WTC11 (cell line): ENCODE data around the gene MSH2.

Experiments
- EMX1 ChIP-seq: fragments of 250-450 bp; sonication (Bioruptor Pico); IDR thresholded peaks from 2 replicates; pipeline ENCODE4 v1.8.0; 2021; ENCODE audit warnings: mild to moderate bottlenecking
- TF ChIP-seq, protein P1 (sequence below): sonication (generic); formaldehyde crosslinking; IDR thresholded peaks from 2 replicates; pipeline ENCODE4 v1.8.0; 2022; ENCODE audit warnings: mild to moderate bottlenecking, missing genetic modification reagents
- TF ChIP-seq, protein P2 (sequence below): fragments of 200-600 bp; IDR thresholded peaks from 2 replicates; pipeline ENCODE4 v1.8.0; 2022; ENCODE audit warnings: antibody characterized with exemption

DNA sequence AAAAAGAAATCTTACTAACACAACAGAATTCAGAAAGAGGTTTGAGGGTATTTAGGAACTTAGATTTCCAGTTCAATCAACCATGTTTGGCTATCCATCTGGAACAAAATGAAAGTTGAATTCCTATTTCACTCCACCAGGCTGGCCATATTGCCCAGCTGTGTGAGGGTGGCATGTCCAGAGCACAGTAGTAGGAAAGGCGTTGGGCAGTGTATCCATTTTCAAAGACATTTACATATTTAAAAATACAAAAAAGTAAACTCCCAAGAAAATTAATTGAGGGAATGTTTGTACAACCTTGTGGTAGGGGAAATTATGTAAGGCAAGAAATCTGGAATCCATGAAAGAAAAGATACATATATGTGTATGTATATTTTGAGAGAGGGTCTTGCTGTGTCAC lies 21.5 kb upstream of the MSH2 start:
- TF ChIP-seq, protein P1, sequence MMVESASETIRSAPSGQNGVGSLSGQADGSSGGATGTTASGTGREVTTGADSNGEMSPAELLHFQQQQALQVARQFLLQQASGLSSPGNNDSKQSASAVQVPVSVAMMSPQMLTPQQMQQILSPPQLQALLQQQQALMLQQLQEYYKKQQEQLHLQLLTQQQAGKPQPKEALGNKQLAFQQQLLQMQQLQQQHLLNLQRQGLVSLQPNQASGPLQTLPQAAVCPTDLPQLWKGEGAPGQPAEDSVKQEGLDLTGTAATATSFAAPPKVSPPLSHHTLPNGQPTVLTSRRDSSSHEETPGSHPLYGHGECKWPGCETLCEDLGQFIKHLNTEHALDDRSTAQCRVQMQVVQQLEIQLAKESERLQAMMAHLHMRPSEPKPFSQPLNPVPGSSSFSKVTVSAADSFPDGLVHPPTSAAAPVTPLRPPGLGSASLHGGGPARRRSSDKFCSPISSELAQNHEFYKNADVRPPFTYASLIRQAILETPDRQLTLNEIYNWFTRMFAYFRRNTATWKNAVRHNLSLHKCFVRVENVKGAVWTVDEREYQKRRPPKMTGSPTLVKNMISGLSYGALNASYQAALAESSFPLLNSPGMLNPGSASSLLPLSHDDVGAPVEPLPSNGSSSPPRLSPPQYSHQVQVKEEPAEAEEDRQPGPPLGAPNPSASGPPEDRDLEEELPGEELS (CRISPR knock-in tag), result no peak
- no peak for TF ChIP-seq EMX1
- TF ChIP-seq, protein P2, sequence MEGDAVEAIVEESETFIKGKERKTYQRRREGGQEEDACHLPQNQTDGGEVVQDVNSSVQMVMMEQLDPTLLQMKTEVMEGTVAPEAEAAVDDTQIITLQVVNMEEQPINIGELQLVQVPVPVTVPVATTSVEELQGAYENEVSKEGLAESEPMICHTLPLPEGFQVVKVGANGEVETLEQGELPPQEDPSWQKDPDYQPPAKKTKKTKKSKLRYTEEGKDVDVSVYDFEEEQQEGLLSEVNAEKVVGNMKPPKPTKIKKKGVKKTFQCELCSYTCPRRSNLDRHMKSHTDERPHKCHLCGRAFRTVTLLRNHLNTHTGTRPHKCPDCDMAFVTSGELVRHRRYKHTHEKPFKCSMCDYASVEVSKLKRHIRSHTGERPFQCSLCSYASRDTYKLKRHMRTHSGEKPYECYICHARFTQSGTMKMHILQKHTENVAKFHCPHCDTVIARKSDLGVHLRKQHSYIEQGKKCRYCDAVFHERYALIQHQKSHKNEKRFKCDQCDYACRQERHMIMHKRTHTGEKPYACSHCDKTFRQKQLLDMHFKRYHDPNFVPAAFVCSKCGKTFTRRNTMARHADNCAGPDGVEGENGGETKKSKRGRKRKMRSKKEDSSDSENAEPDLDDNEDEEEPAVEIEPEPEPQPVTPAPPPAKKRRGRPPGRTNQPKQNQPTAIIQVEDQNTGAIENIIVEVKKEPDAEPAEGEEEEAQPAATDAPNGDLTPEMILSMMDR, result no peak
